Panc1 (cell line): Measurements from ENCODE around the gene MAP1LC3C. TPM values are rescaled to one million over a fixed set of nuclear protein-coding genes. Genes with fewer than 3 reads are reported as not detected.

Source experiments
- ATAC-seq: fragments of 200-7000 bp; cut with Tn5 transposase; 2 replicates; pipeline ENCODE4 v1.9.1; 2020; ENCODE audit warnings: mild to moderate bottlenecking, moderate library complexity
- BruUV-seq: library from RNA; stranded (reverse); fragments of 400-500 nt; replicated peaks from 2 replicates; lab custom pipeline; 2021; lab: Mats Ljungman, UMichigan
- CTCF ChIA-PET: fragments of 300-600 bp; sonication (Branson Sonifier 250); formaldehyde crosslinking; loops from one replicate; lab custom pipeline; 2022; ENCODE audit warnings: antibody characterized with exemption; lab: Charles Lee
- POLR2A ChIA-PET: fragments of 300-600 bp; sonication (Branson Sonifier 250); formaldehyde crosslinking; loops from one replicate; lab custom pipeline; 2022; ENCODE audit warnings: antibody characterized with exemption; lab: Charles Lee
- DNase-seq: peaks from one replicate; pipeline ENCODE4 v3.0.0-alpha.2; 2010; ENCODE audit warnings: low read depth, low spot score
- H3K27ac ChIP-seq: 2 replicates; pipeline ENCODE4 v1.5.1; 2011; ENCODE audit warnings: mild to moderate bottlenecking, low read length, inconsistent platforms
- H3K27me3 ChIP-seq: fragments of 200-500 bp; sonication (Bioruptor generic); 2 replicates; pipeline ENCODE4 v1.6.0; 2014; ENCODE audit warnings: low read length, inconsistent platforms; ENCODE audit not compliant: control insufficient read depth, insufficient read depth
- H3K36me3 ChIP-seq: fragments of 200-500 bp; sonication (Bioruptor generic); 2 replicates; pipeline ENCODE4 v1.5.1; 2014; ENCODE audit warnings: inconsistent platforms, mild to moderate bottlenecking, low read length, moderate library complexity; ENCODE audit not compliant: control insufficient read depth, insufficient read depth
- H3K4me1 ChIP-seq: 2 replicates; pipeline ENCODE4 v1.5.1; 2011; ENCODE audit warnings: inconsistent platforms, mild to moderate bottlenecking, low read length, moderate library complexity; ENCODE audit not compliant: control insufficient read depth, insufficient read depth
- H3K4me3 ChIP-seq, 2 experiments: 2 replicates each; pipeline ENCODE4 v1.5.1; 2011 to 2012; ENCODE audit warnings: low read depth in 2 of 2, low read length in 2 of 2, mild to moderate bottlenecking in 2 of 2, inconsistent platforms in 1 of 2, moderate library complexity in 1 of 2
- H3K9me3 ChIP-seq: fragments of 200-500 bp; sonication (Bioruptor generic); 2 replicates; pipeline ENCODE4 v1.5.1; 2014; ENCODE audit warnings: low read depth, mild to moderate bottlenecking, inconsistent platforms, low read length, moderate library complexity; ENCODE audit not compliant: control insufficient read depth, insufficient read depth
- CTCF ChIP-seq: fragments of 450-650 bp; IDR thresholded peaks from 2 replicates; pipeline ENCODE4 v1.5.1; 2017; ENCODE audit warnings: mild to moderate bottlenecking
- POLR2AphosphoS5 ChIP-seq: IDR thresholded peaks from 2 replicates; pipeline ENCODE4 v1.6.1; 2012; ENCODE audit warnings: mild to moderate bottlenecking, low read depth, low read length, moderate library complexity
- REST ChIP-seq, 2 experiments: IDR thresholded peaks; 2 replicates each; pipeline ENCODE4 v1.6.1; 2011 to 2012; ENCODE audit warnings: low read depth in 2 of 2, control low read depth in 1 of 2, low read length in 1 of 2, mild to moderate bottlenecking in 1 of 2, moderate library complexity in 1 of 2; ENCODE audit not compliant: insufficient read depth in 1 of 2
- SIN3A ChIP-seq: IDR thresholded peaks from 2 replicates; pipeline ENCODE4 v1.6.1; 2012; ENCODE audit warnings: low read depth, mild to moderate bottlenecking, low read length, moderate library complexity, borderline replicate concordance; ENCODE audit not compliant: insufficient read depth
- in situ Hi-C: cut with HindIII; loops from 2 replicates; pipeline ENCODE4 v1.10.0; 2016; ENCODE audit warnings: low sequenced_read_pairs, low pct_unique_long_range_greater_than_20kb
- intact Hi-C: fragments of 100-400 bp; cut with micrococcal nuclease; formaldehyde crosslinking; loops from one replicate; pipeline ENCODE4 v1.10.0; 2022; ENCODE audit not compliant: unreplicated experiment
- total RNA-seq: library from RNA; stranded (reverse); gene quantifications from one replicate; pipeline ENCODE4 v1.2.1, GENCODE V29; 2021; ENCODE audit not compliant: unreplicated experiment

The MAP1LC3C gene
- total RNA-seq, 1 experiment from 2014 or later = 0.21 TPM

GRCh38 chr1:241950390-241950789, 48.5 kb downstream of the MAP1LC3C start:
- H3K27me3 ChIP-seq = no peaks in the 10 kb centered on the region
- ChIA-PET POLR2A (no interaction called here), CTCF (no interaction called here)
- H3K36me3 ChIP-seq = no peaks in the 10 kb centered on the region
- no peak for TF ChIP-seq POLR2AphosphoS5
- TF ChIP-seq REST (IDR thresholded peaks at IDR 0.05; ENCODE audit: insufficient read depth in 1 of 2, low read depth in 2 of 2, low read length in 1 of 2) = no peak
- no peak for TF ChIP-seq SIN3A
- no peak for TF ChIP-seq CTCF
- no TSS peak for BruUV-seq
- no peak overlapping the region for H3K27ac ChIP-seq
- in situ Hi-C loops (no loop called here), intact Hi-C loops (no loop called here)
- ATAC-seq = no peak
- H3K9me3 ChIP-seq = no peaks in the 10 kb centered on the region
- H3K4me3 ChIP-seq = no peak overlapping the region
- no peaks in the 10 kb centered on the region for H3K4me1 ChIP-seq
- DNase-seq = no peak

- no peak for ATAC-seq
- no peak for DNase-seq
- in situ Hi-C loops (no loop called here), intact Hi-C loops (no loop called here)
- Histone ChIP-seq H3K4me3 (no peak overlapping the region), H3K36me3 (no peaks in the 10 kb centered on the region), H3K27me3 (no peaks in the 10 kb centered on the region), H3K9me3 (no peaks in the 10 kb centered on the region), H3K4me1 (peaks cover 5% of the 10 kb centered on the region), H3K27ac (no peak overlapping the region)
- no TSS peak for BruUV-seq
- CTCF ChIA-PET = interaction anchor here (1.2 kb wide), 1 partner anchor 51 kb away, joined by 11 read pairs; no protein-coding TSS in a partner anchor
- POLR2A ChIA-PET = interaction anchor here (0.6 to 0.7 kb wide), 2 partner anchors 9 to 20 kb away, joined by 3 read pairs; no protein-coding TSS in a partner anchor
- TF ChIP-seq CTCF (no peak), REST (IDR thresholded peaks at IDR 0.05; ENCODE audit: insufficient read depth in 1 of 2, low read depth in 2 of 2, low read length in 1 of 2) (no peak), POLR2AphosphoS5 (no peak), SIN3A (no peak)
These were observed 51.5 kb downstream of the MAP1LC3C start for GRCh38 chr1:241947354-241947753.

Other genes with a start within 250 kb of the MAP1LC3C start
- gene EXO1, start 150.9 kb downstream of the MAP1LC3C start, total RNA-seq = 26.3 TPM
- not detected for gene BECN2, start 41.3 kb downstream of the MAP1LC3C start, total RNA-seq